Keratinocyte (primary cell): ENCODE data around the gene LGALS9B.
"Not testable (repeated sequence)": the region's sequence is repeated elsewhere in the genome, so short reads cannot be mapped to it uniquely, and the experiment has no call there.

Experiments used
- CTCF ChIP-seq, 3 experiments: IDR thresholded peaks in 1 of 3; conservative IDR thresholded peaks in 1 of 3; optimal IDR thresholded peaks in 1 of 3; 2 replicates in 2 of 3; 3 replicates in 1 of 3; pipeline versions ENCODE3 to v1.5.1; 2011; ENCODE audit warnings: low read length in 3 of 3, mild to moderate bottlenecking in 3 of 3, moderate library complexity in 2 of 3, control low read depth in 1 of 3, inconsistent platforms in 1 of 3; ENCODE audit not compliant: insufficient read depth in 2 of 3; ENCODE audit errors: extremely low read depth in 1 of 3
- EZH2 ChIP-seq: IDR thresholded peaks from one replicate; pipeline ENCODE4 v1.6.1; 2012; ENCODE audit warnings: inconsistent platforms, mild to moderate bottlenecking, low read length, moderate library complexity

- not testable (repeated sequence) for TF ChIP-seq EZH2; CTCF (optimal IDR thresholded peaks at IDR 0.05 in 1 of 3, IDR thresholded peaks at IDR 0.05 in 1 of 3, conservative IDR thresholded peaks at IDR 0.05 in 1 of 3; ENCODE audit: extremely low read depth in 1 of 3, insufficient read depth in 2 of 3, low read length in 3 of 3)
These were observed 33.0 kb upstream of the LGALS9B start for GRCh38 chr17:20500346-20500745.
